Raji (cell line): ENCODE results near the gene ARSI.

Experiments
- POLR2A ChIP-seq: IDR thresholded peaks from 2 replicates; pipeline ENCODE4 v1.6.1; 2011; ENCODE audit warnings: low read depth, low read length, control low read depth; ENCODE audit not compliant: insufficient read depth

The ARSI gene

GRCh38 chr5:150258130-150258529 is 44.6 kb downstream of the ARSI start:
- TF ChIP-seq POLR2A, result no peak

DNA sequence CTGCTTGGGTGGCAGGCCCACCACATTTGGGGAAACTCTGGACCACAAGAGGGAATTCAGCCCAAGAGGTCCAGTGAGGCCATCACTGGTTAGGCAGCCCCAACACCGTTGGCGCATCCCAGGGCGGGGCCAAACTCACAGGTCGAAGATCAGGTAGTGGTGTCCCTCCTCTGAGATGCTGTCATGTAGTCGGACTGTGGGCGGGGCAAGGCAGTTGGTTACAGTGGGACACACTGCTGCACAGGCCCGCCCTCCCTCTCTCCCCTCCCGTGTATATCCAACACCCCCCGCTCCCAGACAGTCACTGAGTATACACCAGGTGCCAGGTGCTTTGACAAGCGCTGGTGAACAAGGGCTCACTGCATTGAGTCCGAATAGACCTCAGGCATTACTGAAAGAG is 45.3 kb downstream of the ARSI start:
- no peak for TF ChIP-seq POLR2A

DNA sequence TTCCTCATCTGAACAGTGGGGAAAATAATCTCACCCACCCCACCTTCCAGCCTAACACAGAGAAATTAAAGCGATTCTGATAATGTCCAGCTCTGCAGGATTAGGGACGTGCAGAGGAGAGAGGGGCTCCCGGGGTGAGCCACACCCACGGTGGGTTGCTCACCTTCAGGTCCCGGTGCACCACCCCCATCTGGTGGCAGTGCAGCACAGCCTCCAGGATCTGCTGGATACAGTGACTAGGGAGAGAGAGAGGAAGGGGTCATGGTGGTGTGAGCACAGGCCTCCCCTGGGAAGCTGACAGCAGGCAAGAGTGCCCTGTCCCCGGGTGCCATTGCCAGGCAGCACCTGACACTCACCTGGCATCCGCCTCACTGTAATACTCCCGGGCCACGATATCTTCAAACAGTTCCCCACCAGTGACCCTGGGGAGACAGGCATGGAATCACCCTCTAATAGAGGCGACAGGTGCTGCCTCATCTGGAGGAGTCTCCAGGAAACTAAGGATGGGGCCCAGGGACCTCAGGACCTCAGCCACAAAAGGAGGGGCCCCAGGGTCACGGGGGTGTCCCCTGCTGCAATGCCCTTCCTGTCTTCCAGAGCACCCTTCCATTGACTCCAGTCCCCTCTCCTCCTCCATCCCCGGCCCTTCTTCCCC is 46.2 kb downstream of the ARSI start:
- no peak for TF ChIP-seq POLR2A

DNA sequence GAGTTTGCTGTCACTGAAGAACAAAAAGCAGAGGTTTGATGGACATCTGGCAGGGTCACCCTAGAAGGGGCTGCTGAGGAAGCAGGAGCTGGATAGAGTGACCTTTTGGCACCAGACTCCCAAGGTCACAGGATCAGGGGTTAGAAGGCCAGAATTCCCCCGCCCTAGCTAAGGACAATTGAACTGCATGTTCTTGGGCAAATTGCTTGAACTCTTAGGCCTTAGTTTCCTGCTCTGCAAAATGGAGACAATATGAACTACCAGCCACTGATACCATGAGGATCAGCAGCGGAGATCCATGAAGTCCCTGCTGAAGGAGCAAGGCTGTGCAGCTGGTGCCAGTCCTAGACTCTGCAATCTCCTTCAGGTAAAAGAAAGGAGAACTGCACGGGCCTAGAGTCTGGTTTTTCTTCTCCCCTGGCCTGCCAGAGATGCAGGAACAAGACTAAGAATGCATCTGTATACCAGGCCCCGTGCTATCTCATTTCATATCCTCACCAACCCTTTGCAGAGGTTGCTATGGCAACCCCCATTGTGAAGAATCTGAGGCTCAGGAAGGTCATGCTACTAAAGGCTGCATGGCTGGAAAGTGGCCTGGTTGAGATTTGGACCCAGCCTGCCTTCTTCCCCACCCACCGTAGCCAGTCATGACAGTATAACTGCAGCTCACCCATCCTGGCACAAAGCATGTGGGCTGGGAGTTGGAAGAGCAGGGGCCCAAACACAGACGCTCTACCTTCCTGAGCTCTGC is 46.9 kb downstream of the ARSI start:
- no peak for TF ChIP-seq POLR2A

GRCh38 chr5:150254774-150255173 is 47.9 kb downstream of the ARSI start:
- TF ChIP-seq POLR2A, result no peak

- no peak for TF ChIP-seq POLR2A
These were observed 48.3 kb downstream of the ARSI start for GRCh38 chr5:150254363-150254762.

DNA sequence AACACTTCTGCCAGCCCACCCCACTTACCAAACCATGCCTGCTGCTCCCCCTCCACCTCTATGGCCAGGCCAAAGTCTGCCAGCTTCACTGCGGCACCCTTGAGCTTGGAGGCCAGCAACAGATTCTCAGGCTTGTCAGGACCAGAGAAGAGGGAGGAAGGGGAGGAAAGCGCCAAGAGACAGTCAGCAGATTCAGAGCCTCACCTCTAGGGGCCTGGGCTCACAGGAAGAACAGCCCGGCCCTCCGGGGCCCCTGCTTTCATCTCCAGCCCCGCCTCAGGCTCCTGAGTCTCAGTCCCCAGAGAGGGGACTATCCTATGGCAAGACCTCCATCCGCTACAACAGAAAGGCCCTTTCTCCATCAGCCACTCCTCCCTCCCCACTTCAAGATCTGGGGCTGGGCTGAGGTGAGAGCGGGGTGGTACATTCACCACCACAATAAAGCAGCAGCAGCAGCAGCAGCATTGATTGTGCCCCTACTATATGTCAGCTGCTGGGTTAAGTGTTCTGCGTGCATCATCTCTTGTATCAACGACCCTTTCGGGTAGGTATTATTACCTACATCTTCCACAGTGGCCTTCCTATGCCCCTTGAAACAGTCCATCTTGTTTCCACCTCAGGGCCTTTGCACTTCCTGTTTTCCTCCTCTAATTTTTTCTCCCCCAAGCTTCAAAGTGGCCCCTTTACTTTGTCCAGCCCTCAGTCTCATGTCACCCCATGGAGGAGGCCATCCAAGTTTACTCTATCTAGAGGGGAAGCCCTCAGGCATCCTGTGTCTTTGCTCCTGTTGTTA is 49.1 kb downstream of the ARSI start:
- TF ChIP-seq POLR2A, result no peak

DNA sequence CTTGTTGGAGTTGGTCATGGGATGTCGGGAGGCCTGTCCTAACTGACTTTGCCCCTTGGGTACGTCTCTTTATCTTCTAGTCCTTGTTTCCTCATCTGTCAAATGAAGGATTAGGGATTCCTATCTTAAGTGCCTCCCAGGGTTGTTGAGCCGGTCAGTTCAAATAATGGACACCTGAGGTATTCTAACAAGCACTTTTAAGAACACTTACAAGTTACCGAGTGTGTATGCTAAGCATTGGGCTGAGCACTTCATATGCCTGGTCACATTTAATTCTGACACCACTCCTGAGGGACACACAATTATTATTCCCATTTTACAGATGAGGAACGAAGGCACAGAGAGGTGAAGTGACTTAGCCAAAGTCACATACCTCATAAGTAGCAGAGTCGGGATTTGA is 50.2 kb downstream of the ARSI start:
- TF ChIP-seq POLR2A, result no peak

DNA sequence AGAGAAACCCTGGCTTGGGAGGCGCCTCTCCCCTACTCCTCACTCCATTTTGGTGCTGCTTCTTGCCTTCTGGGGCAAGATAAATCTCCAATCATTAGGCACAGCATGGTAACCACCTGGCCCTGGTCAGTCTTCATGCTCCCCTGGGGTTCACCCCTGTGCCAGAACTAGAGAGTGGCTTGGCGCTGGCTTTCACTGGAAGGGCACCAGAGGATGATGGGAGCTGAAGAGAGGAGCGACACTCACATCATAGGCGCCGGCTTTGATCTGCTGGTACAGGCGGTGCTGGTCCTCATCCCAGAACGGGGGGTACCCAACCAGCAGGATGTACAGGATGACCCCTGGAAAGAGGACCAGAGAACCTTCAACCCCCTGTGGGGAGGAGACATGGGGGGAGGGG is 51.2 kb downstream of the ARSI start:
- no peak for TF ChIP-seq POLR2A

DNA sequence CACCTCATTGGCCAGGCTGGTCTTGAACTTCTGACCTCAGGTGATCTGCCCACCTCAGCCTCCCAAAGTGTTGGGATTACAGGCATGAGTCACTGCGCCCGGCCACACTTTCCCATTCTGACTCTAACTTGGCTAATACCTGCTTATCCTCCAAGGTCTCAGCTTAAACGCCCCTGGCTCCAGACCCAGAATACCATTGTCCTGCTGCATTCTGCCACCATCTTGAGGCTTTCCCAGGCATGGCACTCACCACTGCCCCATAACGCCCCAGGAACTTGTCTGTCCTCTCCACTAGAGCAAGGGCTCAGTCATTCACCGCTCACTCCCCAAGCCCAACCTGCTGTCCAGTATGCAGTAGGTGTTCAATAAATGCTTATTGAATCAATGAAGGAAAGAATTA is 53.0 kb downstream of the ARSI start:
- no peak for TF ChIP-seq POLR2A

DNA sequence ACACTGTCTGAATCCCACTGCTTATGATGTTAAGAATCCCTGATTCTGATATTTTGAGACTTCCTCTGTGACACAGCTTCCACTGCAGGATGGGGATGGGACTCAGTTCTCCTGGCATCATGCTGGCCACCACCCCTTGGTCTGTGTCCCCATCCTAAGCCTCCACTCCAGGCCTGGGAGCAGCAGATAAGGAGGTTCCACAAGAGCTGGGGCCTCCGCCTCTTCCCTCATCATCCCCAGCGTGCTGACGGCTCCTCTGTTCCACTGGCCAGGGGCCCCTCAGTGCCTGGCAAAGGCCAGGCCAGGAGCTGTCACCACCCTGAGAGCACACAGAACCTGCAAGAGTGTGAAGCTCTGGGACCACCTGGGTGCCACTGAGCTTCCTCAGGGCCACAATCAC is 53.8 kb downstream of the ARSI start:
- no peak for TF ChIP-seq POLR2A

DNA sequence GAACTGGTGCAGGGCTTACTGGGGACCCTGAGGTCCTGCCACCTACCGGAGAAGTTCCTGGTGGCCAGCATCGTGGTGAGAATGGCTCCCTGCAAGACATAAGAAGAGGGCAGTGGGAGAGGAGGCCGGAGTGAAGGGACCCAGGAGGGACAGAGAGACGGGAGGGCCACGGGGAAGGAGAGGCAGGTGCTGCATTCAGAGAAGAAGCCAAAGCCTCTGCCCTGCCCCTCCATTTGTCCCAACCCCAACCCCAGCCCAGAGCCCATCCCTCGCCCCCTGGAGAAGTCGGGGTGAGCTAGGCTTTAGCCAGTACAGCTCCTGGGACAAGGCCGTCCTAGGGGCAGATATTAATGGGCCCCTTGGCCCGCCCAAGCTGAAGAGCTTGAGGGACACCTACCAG is 55.0 kb downstream of the ARSI start:
- no peak for TF ChIP-seq POLR2A

DNA sequence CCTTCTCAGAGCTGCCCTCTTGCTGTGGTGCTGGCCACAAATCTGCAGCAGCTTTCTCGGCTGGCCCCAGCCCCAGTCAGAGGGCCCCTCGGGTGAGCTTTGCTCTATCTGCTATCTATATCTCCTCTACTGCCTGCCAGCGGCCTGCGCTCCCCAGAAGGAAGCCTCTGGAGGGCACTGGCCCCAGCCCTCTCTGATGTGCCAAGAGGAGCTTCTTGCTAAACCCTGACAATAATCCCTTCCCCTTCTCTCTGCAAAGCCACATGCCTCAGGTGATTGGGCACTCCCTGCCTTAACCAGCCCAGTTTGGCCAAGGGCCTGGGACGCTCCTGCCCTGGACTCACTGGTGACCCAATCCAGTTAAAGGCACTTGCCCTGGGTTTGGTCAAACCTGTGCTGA is 55.9 kb downstream of the ARSI start:
- TF ChIP-seq POLR2A, result no peak

DNA sequence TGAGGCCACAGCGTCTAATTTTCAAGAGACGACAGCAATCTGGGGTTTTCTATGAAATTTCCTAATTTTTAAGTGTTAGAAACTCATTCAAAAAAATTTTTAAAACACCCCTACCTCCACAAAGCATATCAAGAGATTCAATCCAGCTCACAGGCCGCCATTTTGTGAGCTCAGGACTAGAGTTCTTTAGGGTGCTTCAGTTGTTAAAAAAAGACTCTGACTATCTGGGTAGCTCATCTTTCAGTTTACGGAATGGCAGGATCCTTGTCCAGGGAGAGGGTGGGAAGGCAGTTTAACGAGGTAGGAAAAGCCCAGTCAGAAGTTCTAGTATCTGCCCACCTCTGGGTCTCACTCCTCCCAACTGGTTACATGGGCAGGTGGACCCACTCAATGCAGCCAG is 56.3 kb downstream of the ARSI start:
- TF ChIP-seq POLR2A, result no peak
